ENCODE data around the gene HIGD1A. TPM values are rescaled to one million over a fixed set of nuclear protein-coding genes. Genes with fewer than 3 reads are reported as not detected.

Gene HIGD1A
- total and polyA plus RNA-seq, 4 donors = 76.1 to 148 (median 86.1) TPM

- 92 to 95% methylated on average over 9 of the region's 9 CpGs for WGBS, 2 donors
- Histone ChIP-seq H3K27me3 (ENCODE audit: control insufficient read depth in 3 of 3, insufficient read depth in 3 of 3, low read length in 2 of 3) (no peaks in the 10 kb centered on the region), H3K4me1 (ENCODE audit: control insufficient read depth in 5 of 5, insufficient read depth in 5 of 5, low read length in 5 of 5) (peaks cover 0 to 21% (median 10%) of the 10 kb centered on the region in 5 donors), H3K9ac (ENCODE audit: insufficient read depth in 1 of 2, low read length in 2 of 2) (no peak overlapping the region), H3K36me3 (ENCODE audit: control insufficient read depth in 4 of 4, insufficient read depth in 4 of 4, low read length in 4 of 4) (no peaks in the 10 kb centered on the region), H3K27ac (ENCODE audit: low read depth in 1 of 2, low read length in 1 of 2) (no peak overlapping the region), H3K9me3 (ENCODE audit: control insufficient read depth in 4 of 4, insufficient read depth in 3 of 4, low read length in 3 of 4) (no peaks in the 10 kb centered on the region), H3K4me3 (no peak overlapping the region)
- TF ChIP-seq CTCF (IDR thresholded peaks at IDR 0.05; ENCODE audit: control extremely low read depth, extremely low read depth) = no peak
- DNase-seq = peak in 1 of 3 donors; percentile 10
- no peak for ATAC-seq (ENCODE audit: insufficient read depth, low FRiP score)
These were observed 61.6 kb downstream of the HIGD1A start for GRCh38 chr3:42742688-42743087.

GRCh38 chr3:42742259-42742658 is 62.0 kb downstream of the HIGD1A start:
- ATAC-seq (ENCODE audit: insufficient read depth, low FRiP score) (no peak), DNase-seq (no peak)
- Histone ChIP-seq H3K4me1 (ENCODE audit: control insufficient read depth in 5 of 5, insufficient read depth in 5 of 5, low read length in 5 of 5) (peaks cover 0 to 20% (median 10%) of the 10 kb centered on the region in 5 donors), H3K9me3 (ENCODE audit: control insufficient read depth in 4 of 4, insufficient read depth in 3 of 4, low read length in 3 of 4) (no peaks in the 10 kb centered on the region), H3K36me3 (ENCODE audit: control insufficient read depth in 4 of 4, insufficient read depth in 4 of 4, low read length in 4 of 4) (no peaks in the 10 kb centered on the region), H3K27ac (ENCODE audit: low read depth in 1 of 2, low read length in 1 of 2) (no peak overlapping the region), H3K9ac (ENCODE audit: insufficient read depth in 1 of 2, low read length in 2 of 2) (no peak overlapping the region), H3K4me3 (no peak overlapping the region), H3K27me3 (ENCODE audit: control insufficient read depth in 3 of 3, insufficient read depth in 3 of 3, low read length in 2 of 3) (no peaks in the 10 kb centered on the region)
- TF ChIP-seq CTCF (IDR thresholded peaks at IDR 0.05; ENCODE audit: control extremely low read depth, extremely low read depth) = no peak
- WGBS, 2 donors = 87 to 90% methylated on average over 4 of the region's 4 CpGs

GRCh38 chr3:42741796-42742195 is 62.5 kb downstream of the HIGD1A start:
- Histone ChIP-seq H3K36me3 (ENCODE audit: control insufficient read depth in 4 of 4, insufficient read depth in 4 of 4, low read length in 4 of 4) (no peaks in the 10 kb centered on the region), H3K9ac (ENCODE audit: insufficient read depth in 1 of 2, low read length in 2 of 2) (no peak overlapping the region), H3K9me3 (ENCODE audit: control insufficient read depth in 4 of 4, insufficient read depth in 3 of 4, low read length in 3 of 4) (no peaks in the 10 kb centered on the region), H3K4me3 (no peak overlapping the region), H3K27ac (ENCODE audit: low read depth in 1 of 2, low read length in 1 of 2) (peak overlapping the region in 1 of 2 donors; percentile 0), H3K4me1 (ENCODE audit: control insufficient read depth in 5 of 5, insufficient read depth in 5 of 5, low read length in 5 of 5) (peaks cover 0 to 15% (median 8%) of the 10 kb centered on the region in 5 donors), H3K27me3 (ENCODE audit: control insufficient read depth in 3 of 3, insufficient read depth in 3 of 3, low read length in 2 of 3) (no peaks in the 10 kb centered on the region)
- peak in 1 of 3 donors; percentile 11 for DNase-seq
- ATAC-seq (ENCODE audit: insufficient read depth, low FRiP score) = no peak
- WGBS, 2 donors = 88 to 98% methylated on average over 3 of the region's 3 CpGs
- no peak for TF ChIP-seq CTCF (IDR thresholded peaks at IDR 0.05; ENCODE audit: control extremely low read depth, extremely low read depth)
